ENCODE data around the gene SLC16A9. TPM values are rescaled to one million over a fixed set of nuclear protein-coding genes. Genes with fewer than 3 reads are reported as not detected.

SLC16A9 gene
- polyA plus RNA-seq, 1 of the 3 experiments (the other 2 are of a cell fraction): 4.7 TPM

- Histone ChIP-seq H4K20me1 (ENCODE audit: insufficient read depth) (no peaks in the 10 kb centered on the region), H3K9me3 (no peaks in the 10 kb centered on the region), H3K9me2 (no peaks in the 10 kb centered on the region), H3F3A (replicated peaks; ENCODE audit: insufficient read depth) (peaks cover 11% of the 10 kb centered on the region), H3K4me3 (ENCODE audit: low read depth in 2 of 2, low read length in 1 of 2) (no peak overlapping the region), H3K79me2 (ENCODE audit: insufficient read depth) (no peaks in the 10 kb centered on the region), H3K4me2 (no peak overlapping the region; the same call in 1 of the 2 replicates), H3K9ac (no peak overlapping the region), H3K36me3 (replicated peaks in 1 of 2; ENCODE audit: control insufficient read depth in 1 of 2, insufficient read depth in 2 of 2, low read length in 1 of 2) (peaks cover 6 to 7% of the 10 kb centered on the region in 2 experiments), H2AFZ (ENCODE audit: low read depth) (no peak overlapping the region), H3K27ac (ENCODE audit: low read depth in 2 of 2, low read length in 1 of 2) (peak overlapping the region in 1 of 2 experiments; percentile 44; a peak in 3 of 4 replicates), H3K4me1 (ENCODE audit: control insufficient read depth in 1 of 2, insufficient read depth in 2 of 2, low read depth in 1 of 2, low read length in 1 of 2) (peaks cover 0 to 5% of the 10 kb centered on the region in 2 experiments; a peak in 1 of 4 replicates), H3K27me3 (ENCODE audit: insufficient read depth) (no peaks in the 10 kb centered on the region)
- POLR2A ChIA-PET: no interaction called here
- no peak for TF ChIP-seq EP300 (IDR thresholded peaks at IDR 0.05; ENCODE audit: borderline replicate concordance in 1 of 2, low read depth in 1 of 2, low read length in 1 of 2)
- TF ChIP-seq MEF2A (IDR thresholded peaks at IDR 0.05; ENCODE audit: borderline replicate concordance, low read depth): no peak
- peak; percentile 27; the same call in 1 of the 2 replicates for TF ChIP-seq FOSL2 (IDR thresholded peaks at IDR 0.05; ENCODE audit: borderline replicate concordance, low read depth)
- no peak for TF ChIP-seq GATA2 (CRISPR knock-in tag; IDR thresholded peaks at IDR 0.05)
- no peak for TF ChIP-seq NRF1 (IDR thresholded peaks at IDR 0.05; ENCODE audit: low read depth, low read length)
- TF ChIP-seq NFIC (IDR thresholded peaks at IDR 0.05; ENCODE audit: borderline replicate concordance): no peak
- no peak for TF ChIP-seq GABPA (IDR thresholded peaks at IDR 0.05; ENCODE audit: low read depth)
- no peak for TF ChIP-seq MXI1 (IDR thresholded peaks at IDR 0.05; ENCODE audit: low read depth, low read length)
- no peak for TF ChIP-seq EZH2phosphoT487 (IDR thresholded peaks at IDR 0.05; ENCODE audit: borderline replicate concordance, low read depth)
- no peak for TF ChIP-seq USF1 (IDR thresholded peaks at IDR 0.05; ENCODE audit: borderline replicate concordance, low read depth)
- peak; percentile 47 for TF ChIP-seq TCF12 (IDR thresholded peaks at IDR 0.05)
- no peak for TF ChIP-seq YY1 (IDR thresholded peaks at IDR 0.05; ENCODE audit: low read depth)
- no peak for TF ChIP-seq JUND (IDR thresholded peaks at IDR 0.05)
- TF ChIP-seq PBX3 (IDR thresholded peaks at IDR 0.05): peak; percentile 23; the same call in 1 of the 2 replicates
- no peak for TF ChIP-seq FOXJ3 (CRISPR knock-in tag; IDR thresholded peaks at IDR 0.05)
- TF ChIP-seq REST (IDR thresholded peaks at IDR 0.05; ENCODE audit: low read depth, low read length): no peak
- no peak for TF ChIP-seq TAF1 (IDR thresholded peaks at IDR 0.05; ENCODE audit: borderline replicate concordance, low read depth, low read length)
- no peak for TF ChIP-seq FOXM1 (IDR thresholded peaks at IDR 0.05; ENCODE audit: low read depth)
- TF ChIP-seq ELF1 (IDR thresholded peaks at IDR 0.05): no peak
- TF ChIP-seq CHD2 (IDR thresholded peaks at IDR 0.05; ENCODE audit: low read length, partially characterized antibody): no peak
- CTCF ChIA-PET: interaction anchor here (1.0 kb wide), 2 partner anchors 57 to 148 kb away, joined by 3 read pairs; no protein-coding TSS in a partner anchor
- 97% methylated on average over 2 of the region's 2 CpGs for WGBS (ENCODE audit: low lambda C conversion rate)
- no peak for DNase-seq
Observed at GRCh38 chr10:59682986-59683937, 26.4 kb downstream of the SLC16A9 start.
